ENCODE measurements around the gene WNT5A. TPM values are rescaled to one million over a fixed set of nuclear protein-coding genes. Genes with fewer than 3 reads are reported as not detected.

Gene WNT5A
- not detected in 2 replicates for total RNA-seq (2011; cell fraction: chromatin; rRNA removed; ENCODE audit: low replicate concordance)
- not detected in 2 replicates for total RNA-seq (2011; cell fraction: nucleolus; rRNA removed)
- total RNA-seq (2011; cell fraction: nucleoplasm; rRNA removed), result not detected in 2 replicates
- total RNA-seq (2014; rRNA removed) (not detected in 2 replicates), total RNA-seq (2014; rRNA removed; fragmentation: Illumina TruSeq; extraction: Trizol) (not detected in 2 replicates), total RNA-seq (2015; rRNA removed; fragmentation: Illumina TruSeq; extraction: Trizol) (not detected in 2 replicates), total RNA-seq (2021) (0.11 and 0.25 TPM in 2 replicates), polyA plus RNA-seq (2011; rRNA removed) (not detected in 2 replicates), polyA plus RNA-seq (2014; fragmentation: Illumina TruSeq; extraction: Trizol) (not detected in 2 replicates), polyA plus RNA-seq (2014; fragmentation: Nextera tagmentation; extraction: Ambion mirVana) (not detected), polyA plus RNA-seq (2014; rRNA removed) (not detected in 2 replicates), polyA minus RNA-seq (2011; rRNA and poly(A)+ RNA removed) (not detected in 2 replicates), Bru-seq, nascent RNA (percentile 8 among the genes with signal in this experiment), BruChase-seq, experiment 1, labeled RNA remaining after a 2-hour chase (percentile 12 among the genes with signal in this experiment), BruChase-seq, experiment 2, labeled RNA remaining after a 6-hour chase (percentile 12 among the genes with signal in this experiment)
- not detected in 2 replicates for polyA plus RNA-seq (2011; cell fraction: cytosol; rRNA removed)
- not detected in 2 replicates for polyA plus RNA-seq (2011; cell fraction: nucleus; rRNA removed)
- polyA plus RNA-seq (2012), result not detected in 2 replicates
- not detected in 2 replicates for polyA minus RNA-seq (2011; cell fraction: cytosol; rRNA and poly(A)+ RNA removed)
- polyA minus RNA-seq (2011; cell fraction: nucleus; rRNA and poly(A)+ RNA removed), result 0.27 TPM in 1 of 2 replicates, not detected in the other
- long read RNA-seq, experiment 1, result 0 reads
- long read RNA-seq, experiment 2, result 0 reads
- long read RNA-seq, experiment 3, result 0 reads

DNA sequence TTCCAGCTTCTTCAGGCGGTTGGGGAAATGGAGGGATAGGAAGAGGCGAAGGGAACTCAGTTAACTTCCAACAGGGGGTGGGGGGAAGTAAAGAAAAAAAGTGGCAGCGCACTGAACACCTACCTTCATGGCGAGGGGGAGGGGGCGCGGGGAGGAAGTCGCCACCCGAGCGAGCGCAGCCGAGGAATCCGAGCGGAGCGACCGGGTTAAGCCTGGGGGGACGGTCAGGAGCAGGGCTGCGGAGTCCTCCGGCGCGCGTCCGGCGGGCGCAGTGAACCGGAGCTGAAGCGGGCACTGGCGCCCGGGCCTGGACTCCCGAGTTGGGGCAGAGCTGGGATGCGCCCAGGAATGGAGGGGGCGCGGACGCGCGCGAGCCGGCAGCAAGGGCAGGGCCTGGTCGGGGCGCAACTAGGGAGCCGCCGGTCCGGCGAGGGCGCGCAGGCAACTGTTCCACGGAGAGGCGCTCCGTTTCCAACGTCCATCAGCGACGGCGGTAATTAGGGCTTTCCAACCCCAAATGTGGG is at the start of gene WNT5A:
WNT5A (minus strand) TSS at position 450 of the 524 bp plus-strand sequence; CDS start at position 129, 321 bp downstream.
- TF ChIP-seq TEAD2 (tag; IDR thresholded peaks at IDR 0.05), result no peak
- TF ChIP-seq MCM7 (IDR thresholded peaks at IDR 0.05), result no peak
- no peak for TF ChIP-seq RUNX1 (IDR thresholded peaks at IDR 0.05; ENCODE audit: low read depth)
- TF ChIP-seq SAFB2 (IDR thresholded peaks at IDR 0.05; ENCODE audit: borderline replicate concordance, low read depth, low read length, severe bottlenecking), result no peak
- TF ChIP-seq, protein P1, sequence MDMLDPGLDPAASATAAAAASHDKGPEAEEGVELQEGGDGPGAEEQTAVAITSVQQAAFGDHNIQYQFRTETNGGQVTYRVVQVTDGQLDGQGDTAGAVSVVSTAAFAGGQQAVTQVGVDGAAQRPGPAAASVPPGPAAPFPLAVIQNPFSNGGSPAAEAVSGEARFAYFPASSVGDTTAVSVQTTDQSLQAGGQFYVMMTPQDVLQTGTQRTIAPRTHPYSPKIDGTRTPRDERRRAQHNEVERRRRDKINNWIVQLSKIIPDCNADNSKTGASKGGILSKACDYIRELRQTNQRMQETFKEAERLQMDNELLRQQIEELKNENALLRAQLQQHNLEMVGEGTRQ (CRISPR knock-in tag; IDR thresholded peaks at IDR 0.05), result no peak
- TF ChIP-seq MYNN (IDR thresholded peaks at IDR 0.05), result no peak
- TF ChIP-seq MYNN (CRISPR knock-in tag; IDR thresholded peaks at IDR 0.05), result no peak
- TF ChIP-seq ZNF12 (CRISPR knock-in tag; IDR thresholded peaks at IDR 0.05), result no peak
- TF ChIP-seq ZSCAN32 (CRISPR knock-in tag; IDR thresholded peaks at IDR 0.05), result no peak
- no peak for TF ChIP-seq JUNB (CRISPR knock-in tag; conservative IDR thresholded peaks at IDR 0.05)
- TF ChIP-seq, protein P2, sequence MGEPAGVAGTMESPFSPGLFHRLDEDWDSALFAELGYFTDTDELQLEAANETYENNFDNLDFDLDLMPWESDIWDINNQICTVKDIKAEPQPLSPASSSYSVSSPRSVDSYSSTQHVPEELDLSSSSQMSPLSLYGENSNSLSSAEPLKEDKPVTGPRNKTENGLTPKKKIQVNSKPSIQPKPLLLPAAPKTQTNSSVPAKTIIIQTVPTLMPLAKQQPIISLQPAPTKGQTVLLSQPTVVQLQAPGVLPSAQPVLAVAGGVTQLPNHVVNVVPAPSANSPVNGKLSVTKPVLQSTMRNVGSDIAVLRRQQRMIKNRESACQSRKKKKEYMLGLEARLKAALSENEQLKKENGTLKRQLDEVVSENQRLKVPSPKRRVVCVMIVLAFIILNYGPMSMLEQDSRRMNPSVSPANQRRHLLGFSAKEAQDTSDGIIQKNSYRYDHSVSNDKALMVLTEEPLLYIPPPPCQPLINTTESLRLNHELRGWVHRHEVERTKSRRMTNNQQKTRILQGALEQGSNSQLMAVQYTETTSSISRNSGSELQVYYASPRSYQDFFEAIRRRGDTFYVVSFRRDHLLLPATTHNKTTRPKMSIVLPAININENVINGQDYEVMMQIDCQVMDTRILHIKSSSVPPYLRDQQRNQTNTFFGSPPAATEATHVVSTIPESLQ (CRISPR knock-in tag; IDR thresholded peaks at IDR 0.05), result no peak
- in situ Hi-C loops (cut with MboI), result no loop called here

More for the DNA sequence above, at the start of gene WNT5A:
- Histone ChIP-seq H3K9me1 (ENCODE audit: control insufficient read depth, insufficient read depth, low read length) (no peaks in the 10 kb centered on the region), H3K27me3 (ENCODE audit: control insufficient read depth in 2 of 2, insufficient read depth in 2 of 2, low read length in 2 of 2) (peaks cover 0 to 42% of the 10 kb centered on the region in 2 experiments; a peak in 2 of 5 replicates), H3K36me3 (ENCODE audit: control insufficient read depth, insufficient read depth, low read length) (no peaks in the 10 kb centered on the region), H3K27ac (ENCODE audit: extremely low read depth, low read depth, low read length) (no peak within 1 kb of the TSS), H3K9me3 (replicated peaks; ENCODE audit: control insufficient read depth, insufficient read depth, low read depth, low read length) (no peaks in the 10 kb centered on the region), H3K4me1 (replicated peaks in 1 of 2; ENCODE audit: control insufficient read depth in 2 of 2, insufficient read depth in 2 of 2, low read length in 2 of 2) (peaks cover 0 to 3% of the 10 kb centered on the region in 2 experiments; a peak in 1 of 5 replicates), H3K4me3 (no peak within 1 kb of the TSS), H3K4me2 (ENCODE audit: insufficient read depth, low read length) (no peak within 1 kb of the TSS), H4K20me1 (replicated peaks; ENCODE audit: control insufficient read depth, insufficient read depth, low read length) (no peaks in the 10 kb centered on the region), H3K79me2 (ENCODE audit: control insufficient read depth, insufficient read depth, low read length) (no peaks in the 10 kb centered on the region), H3K9ac (ENCODE audit: insufficient read depth in 1 of 2, low read depth in 2 of 2, low read length in 2 of 2) (no peak within 1 kb of the TSS), H2AFZ (ENCODE audit: low read depth, low read length) (no peak within 1 kb of the TSS)
- no CpG with 5 or more reads among the region's 52 CpGs for whole genome bisulfite sequencing (ENCODE audit: insufficient coverage, low coverage, missing lambda C conversion rate)
- DNase-seq (ENCODE audit: extremely low read depth in 1 of 4, low spot score in 3 of 4) (no peak), ATAC-seq (no peak), FAIRE-seq (no peak)
- BruUV-seq (replicated peaks), result no TSS peak
- intact Hi-C loops (cut with micrococcal nuclease), result loop anchor here (10.0 kb wide), 1 partner anchor 258 kb away; no protein-coding TSS in a partner anchor
- CTCF ChIA-PET (ENCODE audit: low intra/inter-chr PET ratio), result no interaction called here
- POLR2A ChIA-PET, result no interaction called here

All from K562 (cell line).